NCI-H1694 (cell line): Measurements from ENCODE around the gene FAM170B.

ENCODE experiments used
- DNase-seq: peaks from one replicate; lab custom pipeline; 2025; lab: John Stamatoyannopoulos, UW

The FAM170B gene

GRCh38 chr10:49152037-49152436 is 18.2 kb upstream of the FAM170B start:
- no peak for DNase-seq

- DNase-seq, result no peak
Measured at GRCh38 chr10:49151481-49151880, 17.7 kb upstream of the FAM170B start.

DNA sequence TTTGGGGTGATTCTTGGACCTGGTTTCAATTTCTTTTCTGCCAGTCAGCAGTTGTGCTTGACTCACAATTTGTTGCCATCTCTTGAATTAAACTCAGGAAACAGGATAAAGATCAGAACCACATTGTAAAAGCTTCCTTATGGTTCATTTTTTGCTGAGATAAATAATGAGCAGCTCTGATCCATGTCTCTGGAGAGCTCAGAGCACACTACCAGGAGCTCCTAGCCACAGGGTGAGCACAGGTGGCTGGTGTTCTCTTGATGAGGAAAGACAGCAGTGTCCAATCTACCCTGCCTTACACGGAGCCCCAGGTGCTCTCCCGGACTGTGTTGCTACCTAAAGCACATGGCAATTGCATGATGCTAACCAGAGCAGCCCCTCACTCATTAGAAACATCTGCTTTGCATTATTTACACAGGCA is 17.2 kb upstream of the FAM170B start:
- DNase-seq, result no peak

GRCh38 chr10:49150426-49150825 is 16.6 kb upstream of the FAM170B start:
- no peak for DNase-seq

DNA sequence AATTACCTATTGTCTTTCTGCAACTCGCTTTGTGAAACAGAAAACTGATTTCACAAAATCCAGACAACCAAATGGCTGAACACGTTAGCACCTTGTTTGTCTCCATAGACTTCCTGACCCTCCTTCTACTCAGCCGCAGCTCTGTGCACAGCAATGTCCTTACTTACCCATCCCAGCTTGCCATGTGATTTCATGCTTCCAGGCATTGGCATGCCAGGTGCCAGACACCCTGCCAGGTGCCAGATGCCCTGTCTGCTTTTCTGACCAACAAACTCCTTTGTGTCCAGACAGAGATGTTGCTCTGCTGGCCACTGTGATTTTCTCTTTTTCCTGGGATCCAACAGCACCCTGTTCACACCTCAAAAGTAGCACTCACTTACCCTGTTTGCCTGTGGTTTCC is 16.1 kb upstream of the FAM170B start:
- no peak for DNase-seq

GRCh38 chr10:49144058-49144720 is 10.4 kb upstream of the FAM170B start:
- no peak for DNase-seq

- DNase-seq, result no peak
Measured at GRCh38 chr10:49143249-49143648, 9.4 kb upstream of the FAM170B start.

GRCh38 chr10:49141541-49142332 is 7.9 kb upstream of the FAM170B start:
- no peak for DNase-seq

GRCh38 chr10:49140304-49141177 is 6.7 kb upstream of the FAM170B start:
- DNase-seq, result no peak

- DNase-seq, result no peak
Measured at GRCh38 chr10:49139846-49140195, 6.0 kb upstream of the FAM170B start.

DNA sequence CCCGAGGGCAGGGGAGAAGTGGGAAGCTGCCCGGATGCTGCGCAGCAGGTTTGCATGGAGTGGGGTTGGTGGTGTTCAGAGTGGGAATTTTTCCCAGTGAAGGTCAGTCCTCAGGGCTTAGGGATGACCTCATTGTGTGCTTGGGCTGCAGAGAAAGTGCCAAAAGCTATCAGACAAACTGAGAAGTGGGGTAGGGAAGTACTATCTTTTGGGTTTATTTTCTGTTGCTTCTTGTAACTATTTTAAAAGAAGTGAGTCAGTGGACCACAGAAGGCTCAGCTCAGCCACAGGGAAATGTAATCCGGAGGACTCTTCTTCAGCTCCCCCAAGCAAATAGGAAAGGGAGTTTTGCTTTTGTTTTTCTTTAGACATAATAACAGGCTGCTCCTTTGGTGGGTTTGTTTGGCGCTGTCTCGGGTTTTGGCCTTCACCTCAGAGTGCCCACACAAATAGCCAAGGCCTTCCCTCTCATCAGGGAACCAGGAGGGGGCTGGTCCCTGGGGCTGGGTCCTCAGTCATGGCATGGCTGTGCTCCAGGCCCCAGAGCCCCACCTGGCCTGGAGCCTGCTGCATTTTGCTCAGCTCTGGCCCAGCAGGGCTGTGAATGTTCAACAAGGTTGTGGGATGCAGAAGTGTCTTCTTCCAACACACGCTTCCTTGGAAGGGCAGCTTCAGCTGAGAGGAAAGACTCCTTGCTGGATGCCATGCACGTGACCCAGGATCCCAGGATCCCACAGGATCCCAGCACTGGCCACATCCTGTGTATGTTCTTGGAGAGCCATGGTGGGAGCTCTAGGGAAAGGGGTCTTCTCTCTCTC is 5.4 kb upstream of the FAM170B start:
- DNase-seq, result no peak

DNA sequence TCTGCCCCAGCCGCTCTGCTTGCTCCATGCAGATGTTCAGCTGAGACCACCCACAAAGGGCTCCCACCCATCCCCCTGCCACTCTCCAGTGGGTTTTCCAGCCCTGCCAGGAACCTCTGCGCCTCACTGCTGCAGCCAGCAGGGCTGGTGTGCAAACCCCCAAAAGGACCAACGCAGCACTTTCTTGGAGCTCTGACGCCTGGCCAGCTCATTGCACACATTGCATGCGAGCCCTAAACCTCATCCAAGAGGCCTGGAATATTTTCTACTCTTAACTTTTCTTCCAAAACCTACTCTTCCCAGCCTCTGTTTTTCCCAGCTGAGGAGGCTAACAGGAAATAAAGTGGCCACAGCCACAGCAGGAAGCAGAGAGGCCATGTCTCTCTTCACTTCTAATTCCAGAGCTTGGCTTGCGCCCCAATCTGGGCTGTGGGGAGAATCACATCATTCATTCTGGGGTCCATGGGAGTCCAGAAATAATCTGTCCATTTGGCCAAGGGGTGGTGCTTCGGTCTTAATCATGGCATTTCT is 4.6 kb upstream of the FAM170B start:
- DNase-seq, result no peak

- DNase-seq, result no peak
Measured at GRCh38 chr10:49136525-49136924, 2.7 kb upstream of the FAM170B start.

DNA sequence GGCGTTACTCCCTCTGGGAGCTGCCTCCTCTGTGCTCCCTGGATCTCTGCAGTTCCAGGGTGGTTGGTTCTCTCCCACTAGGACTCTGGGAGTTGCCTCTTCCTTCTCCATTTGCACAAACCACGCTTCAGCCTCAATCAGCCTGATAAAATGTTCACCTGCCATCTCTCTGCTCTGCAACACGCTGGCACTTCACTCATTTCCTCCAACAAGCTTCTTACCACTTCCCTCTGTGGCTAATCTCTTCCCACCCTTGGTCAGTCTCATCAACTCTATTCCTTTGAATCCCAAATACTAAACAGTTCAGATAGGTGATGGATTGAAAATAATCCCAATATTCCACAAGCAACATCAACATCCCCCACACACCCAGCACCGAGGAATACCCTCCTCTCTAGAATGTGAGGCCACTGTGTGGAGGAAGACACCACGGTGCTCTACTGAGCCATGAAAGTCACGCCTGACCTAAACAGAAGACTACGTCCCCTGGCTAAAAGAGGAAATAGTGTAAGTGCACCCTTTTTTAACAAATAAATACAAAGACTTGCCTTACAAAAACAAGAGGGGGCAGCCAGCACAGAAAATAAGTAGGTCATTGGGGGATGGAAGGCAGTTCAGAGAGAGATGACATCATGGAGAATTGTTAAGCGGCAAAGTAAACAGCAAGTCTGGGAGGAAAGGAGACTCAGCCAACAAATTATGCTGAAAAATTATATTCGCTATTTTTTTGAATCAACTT is 1.9 kb upstream of the FAM170B start:
- no peak for DNase-seq

DNA sequence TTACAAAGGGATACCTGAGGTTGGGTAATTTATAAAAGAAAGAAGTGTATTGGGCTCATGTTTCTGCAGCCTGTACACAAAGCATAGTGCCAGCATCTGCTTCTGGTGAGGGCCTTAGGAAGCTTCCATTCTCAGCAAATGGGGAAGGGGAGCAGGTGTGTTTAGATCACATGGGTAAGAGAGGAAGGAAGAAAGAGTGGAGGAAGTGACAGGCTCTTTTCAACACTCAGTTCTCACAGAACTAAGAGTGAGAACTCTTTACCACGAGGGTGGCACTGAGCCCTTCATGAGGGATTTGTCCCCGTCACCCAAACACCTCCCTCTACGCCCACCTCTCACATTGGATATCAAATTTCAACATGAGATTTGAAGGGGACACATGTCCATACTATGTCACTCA is 506 bp upstream of the FAM170B start:
- DNase-seq, result no peak

DNA sequence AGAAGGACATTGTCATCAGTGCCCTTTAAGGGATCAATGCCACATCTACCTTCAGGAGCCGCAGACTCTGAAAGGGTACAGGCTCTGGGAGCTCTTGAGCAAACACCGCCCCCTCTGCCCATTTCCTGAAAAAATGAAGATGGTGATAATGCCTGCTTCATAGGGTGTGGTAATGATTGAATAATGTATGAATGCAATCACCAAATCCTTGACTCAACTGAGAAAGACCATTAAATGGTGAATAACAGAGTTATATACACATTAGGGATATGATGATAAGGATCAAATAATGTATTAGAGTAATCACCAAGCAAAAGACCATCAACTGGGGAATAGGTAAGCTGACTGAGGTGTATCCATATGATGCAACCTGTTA is 1.5 kb downstream of the FAM170B start:
- no peak for DNase-seq

DNA sequence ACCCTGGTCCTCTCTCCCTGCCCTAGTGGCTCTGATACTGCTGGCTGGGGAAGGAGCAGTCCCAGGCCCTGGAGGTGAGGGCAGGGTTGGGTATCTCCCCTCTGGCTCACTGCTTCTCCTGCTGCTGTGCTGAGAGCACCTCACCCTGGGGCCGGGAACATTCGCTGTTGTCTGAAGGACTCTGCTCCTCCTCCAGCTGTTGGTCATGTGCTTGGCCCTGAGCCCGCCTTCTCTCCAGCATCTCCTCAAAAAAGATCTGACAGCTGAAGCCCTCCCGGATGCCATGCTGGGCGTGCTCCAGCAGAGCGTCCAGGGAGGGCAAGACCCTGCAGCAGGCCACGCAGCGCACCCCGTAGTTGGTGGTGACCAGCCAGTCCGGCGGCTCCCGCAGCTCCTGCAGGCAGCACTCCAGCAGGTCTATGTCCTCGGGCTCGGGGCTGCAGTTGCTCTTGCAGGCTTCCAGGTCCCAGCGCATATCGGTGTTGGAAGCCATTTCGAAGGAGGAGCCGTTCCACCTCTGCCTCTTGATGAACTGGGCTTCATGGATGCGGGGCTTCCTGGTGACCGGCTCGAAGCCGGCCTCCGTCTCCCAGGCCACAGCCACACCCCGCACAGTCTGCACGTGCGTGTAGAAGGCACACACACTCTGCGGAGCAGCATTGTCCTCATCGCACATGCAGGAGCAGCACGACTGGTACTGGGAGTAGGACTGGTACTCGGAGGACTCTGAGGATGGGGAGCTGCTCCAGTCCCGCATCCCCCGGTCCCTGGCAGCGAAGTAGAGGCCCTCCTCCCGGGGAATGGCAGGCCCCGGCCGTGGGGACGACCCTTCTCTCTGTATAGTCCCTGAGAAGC is 2.1 kb downstream of the FAM170B start:
- no peak for DNase-seq

DNA sequence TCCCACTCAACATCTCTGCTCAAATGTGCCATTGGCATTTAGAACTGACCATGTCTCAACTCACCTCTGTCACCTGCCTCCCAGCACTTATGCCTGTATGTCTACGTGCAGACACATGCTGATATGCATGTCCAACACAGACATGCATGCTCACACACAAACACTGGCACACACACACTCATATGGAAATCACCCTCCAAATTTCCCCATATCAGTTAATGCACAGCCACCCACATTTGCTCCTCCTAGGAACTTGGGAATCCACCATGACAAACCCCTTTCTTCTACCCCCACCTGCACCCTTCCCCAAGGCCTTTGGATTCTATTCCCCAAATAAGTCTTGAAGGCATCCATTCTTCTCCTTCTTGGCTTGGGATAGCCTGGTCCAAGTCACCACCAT is 4.4 kb downstream of the FAM170B start:
- DNase-seq, result no peak

GRCh38 chr10:49128854-49129253 is 5.0 kb downstream of the FAM170B start:
- DNase-seq, result no peak
